GM06990 (cell line): ENCODE results near the gene NELFCD.

ENCODE experiments used
- DNase-seq: peaks from one replicate; pipeline ENCODE4 v3.0.0-alpha.2; 2011; ENCODE audit not compliant: insufficient read length; ENCODE audit errors: extremely low read depth
- H3K27me3 ChIP-seq: replicated peaks from 2 replicates; pipeline ENCODE4 v1.6.0; 2011; ENCODE audit warnings: low read length; ENCODE audit not compliant: control insufficient read depth, insufficient read depth
- H3K36me3 ChIP-seq: 2 replicates; pipeline ENCODE4 v1.5.1; 2011; ENCODE audit warnings: low read length; ENCODE audit not compliant: control insufficient read depth, insufficient read depth
- H3K4me3 ChIP-seq: replicated peaks from 2 replicates; pipeline ENCODE4 v1.5.1; 2011; ENCODE audit warnings: low read depth, mild to moderate bottlenecking, control low read depth, low read length
- CTCF ChIP-seq: IDR thresholded peaks from 2 replicates; pipeline ENCODE4 v1.5.1; 2011; ENCODE audit warnings: low read length, control low read depth, mild to moderate bottlenecking, inconsistent platforms; ENCODE audit not compliant: insufficient read depth, poor library complexity, severe bottlenecking

NELFCD gene

GRCh38 chr20:59003836-59004492, 22.9 kb downstream of the NELFCD start:
- no peaks in the 10 kb centered on the region for H3K27me3 ChIP-seq
- no peak for DNase-seq
- H3K4me3 ChIP-seq = peak overlapping the region; percentile 76
- TF ChIP-seq CTCF = no peak
- H3K36me3 ChIP-seq = peaks cover 39% of the 10 kb centered on the region

- Histone ChIP-seq H3K4me3 (peak overlapping the region; percentile 76), H3K36me3 (peaks cover 36% of the 10 kb centered on the region), H3K27me3 (no peaks in the 10 kb centered on the region)
- TF ChIP-seq CTCF = no peak
- DNase-seq = no peak
Observed at GRCh38 chr20:59004493-59004762, 23.4 kb downstream of the NELFCD start.

- peak overlapping the region; percentile 76 for H3K4me3 ChIP-seq
Observed at GRCh38 chr20:59004763-59005522, 23.9 kb downstream of the NELFCD start.

GRCh38 chr20:59005523-59006166, 24.6 kb downstream of the NELFCD start:
- Histone ChIP-seq H3K36me3 (peaks cover 30% of the 10 kb centered on the region), H3K4me3 (peak overlapping the region; percentile 76), H3K27me3 (no peaks in the 10 kb centered on the region)
- DNase-seq = no peak
- no peak for TF ChIP-seq CTCF

More at GRCh38 chr20:59004763-59005522, 23.9 kb downstream of the NELFCD start:
- Histone ChIP-seq H3K36me3 (peaks cover 35% of the 10 kb centered on the region), H3K27me3 (no peaks in the 10 kb centered on the region)
- peak; percentile 91 for DNase-seq
- no peak for TF ChIP-seq CTCF

- DNase-seq = peak; percentile 59
- no peak for TF ChIP-seq CTCF
- H3K4me3 ChIP-seq = peak overlapping the region; percentile 76
Observed at GRCh38 chr20:59006167-59006863, 25.3 kb downstream of the NELFCD start.

More at GRCh38 chr20:59006167-59006863, 25.3 kb downstream of the NELFCD start:
- H3K36me3 ChIP-seq = peaks cover 24% of the 10 kb centered on the region
- H3K27me3 ChIP-seq = no peaks in the 10 kb centered on the region
